GM18502 (cell line): ENCODE results near the gene ANKRD13A.

Source experiments
- ATAC-seq: cut with Tn5 transposase; IDR thresholded peaks from one replicate; pipeline ENCODE4 v1.9.1; 2021; ENCODE audit warnings: mild to moderate bottlenecking; ENCODE audit not compliant: unreplicated experiment, poor library complexity

The ANKRD13A gene

GRCh38 chr12:109998904-109999648 lies at the start of gene ANKRD13A:
Gene ANKRD13A (plus strand): TSS chr12:109999430. CDS start chr12:109999689, 259 bp downstream.
- ATAC-seq = peak; percentile 51

GRCh38 chr12:109950625-109951024 lies 48.6 kb upstream of the ANKRD13A start:
- no peak for ATAC-seq

DNA sequence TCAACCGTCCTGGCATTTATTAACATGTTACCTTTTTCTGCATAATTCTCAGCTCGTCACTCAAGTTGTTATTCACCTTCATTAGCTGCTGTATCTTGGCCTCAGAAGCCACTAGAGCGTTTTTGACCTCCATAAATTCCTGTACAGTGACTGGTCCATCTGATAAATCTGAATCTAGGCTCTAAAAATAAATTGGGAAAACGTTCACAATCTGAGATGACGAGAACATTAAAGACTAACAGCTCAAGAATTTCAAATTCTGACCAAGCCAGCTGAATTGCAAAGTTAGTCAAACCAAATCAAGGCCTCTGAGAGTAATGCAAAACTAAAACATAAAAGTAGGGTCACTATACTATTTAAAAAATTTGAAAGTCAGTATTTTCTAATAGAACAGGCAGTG lies 48.1 kb upstream of the ANKRD13A start:
- no peak for ATAC-seq

DNA sequence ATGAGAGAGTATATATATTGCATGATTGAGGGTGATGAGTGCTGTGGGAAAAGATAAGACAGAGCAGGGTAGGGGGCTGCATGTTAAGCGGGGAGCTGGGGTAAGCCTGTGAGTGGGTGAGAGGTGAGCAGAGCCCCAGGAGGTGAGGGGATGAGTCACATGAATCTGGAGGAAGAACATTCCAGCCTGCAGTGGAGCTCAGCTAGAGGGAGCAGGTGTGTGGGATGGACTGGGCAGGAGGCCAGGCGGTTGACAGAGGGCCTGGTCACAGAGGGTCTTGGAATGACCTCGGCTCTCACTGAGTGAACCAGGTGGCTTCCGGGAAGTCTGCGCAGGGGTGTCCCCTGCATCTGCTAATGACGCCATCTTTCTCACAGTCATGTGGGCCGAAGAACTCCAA lies 47.5 kb upstream of the ANKRD13A start:
- no peak for ATAC-seq

DNA sequence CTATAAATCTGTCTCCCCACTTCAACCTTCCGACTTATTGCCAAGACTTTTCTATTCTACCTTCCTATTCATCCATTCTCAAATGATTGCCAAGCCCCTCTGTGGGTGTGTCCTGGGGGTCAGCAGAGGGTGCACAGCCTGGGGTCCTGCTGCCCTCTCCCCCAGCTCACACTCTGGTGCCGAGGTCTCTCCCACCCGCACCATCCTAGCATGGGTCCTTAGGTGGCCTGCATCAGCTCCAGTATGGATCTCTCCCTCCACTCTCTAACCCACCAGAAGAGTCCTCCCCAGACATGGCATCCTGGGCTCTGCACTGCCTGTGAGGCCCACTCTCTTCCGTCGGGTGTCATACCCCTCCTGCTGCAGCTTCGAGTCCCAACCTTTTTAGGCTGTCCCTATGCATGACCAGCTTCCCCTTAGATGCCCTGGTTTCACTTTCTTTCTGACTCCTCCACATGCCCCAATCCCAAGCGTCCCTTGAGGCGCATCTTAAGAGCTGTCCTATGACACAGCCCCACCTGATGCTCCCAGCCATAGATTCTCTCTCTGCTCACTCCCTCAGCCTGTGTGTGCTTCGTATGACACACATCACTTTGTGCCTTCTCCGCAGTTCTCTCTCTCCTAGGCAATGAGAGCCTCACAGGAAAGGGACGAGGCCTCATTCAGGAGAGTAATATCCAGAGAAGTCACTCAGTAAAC lies 46.9 kb upstream of the ANKRD13A start:
- ATAC-seq = no peak

- no peak for ATAC-seq
Measured at GRCh38 chr12:109952873-109953272, 46.4 kb upstream of the ANKRD13A start.

GRCh38 chr12:109953656-109954055 lies 45.6 kb upstream of the ANKRD13A start:
- no peak for ATAC-seq

GRCh38 chr12:109958374-109958773 lies 40.9 kb upstream of the ANKRD13A start:
- ATAC-seq = no peak

DNA sequence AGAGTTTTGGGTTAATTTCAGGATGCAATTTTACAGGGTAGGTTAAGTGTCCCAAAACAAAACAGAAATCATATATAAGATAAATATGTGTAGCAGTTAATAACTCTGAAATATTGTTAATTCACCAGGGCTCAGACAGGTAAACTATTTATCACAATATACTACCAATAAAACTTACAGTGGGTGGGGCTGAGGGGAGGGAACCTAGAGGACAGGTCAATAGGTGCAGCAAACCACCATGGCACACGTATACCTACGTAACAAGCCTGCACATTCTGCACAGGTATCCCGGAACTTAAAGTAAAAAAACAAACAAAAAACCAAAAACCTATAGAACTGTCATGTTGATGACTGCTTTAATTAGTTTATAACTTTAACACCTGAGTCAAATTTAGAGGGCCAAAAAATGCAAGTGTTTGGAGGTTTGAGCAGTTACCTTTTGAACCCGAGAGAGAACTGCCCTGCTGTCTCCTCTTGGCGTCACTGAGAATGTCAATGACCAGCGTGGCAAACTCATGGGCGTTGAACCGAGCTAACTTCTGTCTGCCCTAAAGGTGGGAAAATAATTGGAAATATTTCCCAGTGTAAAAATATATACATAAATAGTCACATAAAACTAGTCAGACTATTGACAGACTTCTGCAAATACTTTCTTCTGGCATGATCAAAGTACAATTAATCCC lies 39.7 kb upstream of the ANKRD13A start:
- ATAC-seq = no peak

DNA sequence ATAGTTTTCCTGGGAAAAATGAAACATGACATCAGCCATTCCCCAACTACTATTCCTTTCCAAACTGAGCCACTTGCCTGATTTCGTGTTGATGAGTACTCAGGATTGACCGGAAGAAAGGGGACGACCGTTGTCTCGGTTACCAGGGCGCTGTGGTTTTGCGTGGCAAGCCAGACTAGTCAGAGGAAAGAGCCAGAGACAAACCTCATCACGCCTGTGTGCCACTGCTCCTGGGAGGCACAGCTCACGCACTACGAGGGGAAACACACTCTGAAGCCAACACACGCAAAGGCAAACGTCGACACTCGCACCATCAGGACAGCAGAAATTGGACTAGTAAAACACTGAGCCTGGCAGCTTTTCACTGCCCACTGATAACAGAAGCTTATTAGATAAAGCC lies 38.0 kb upstream of the ANKRD13A start:
- no peak for ATAC-seq

- ATAC-seq = no peak
Measured at GRCh38 chr12:109961612-109962011, 37.6 kb upstream of the ANKRD13A start.

GRCh38 chr12:109962398-109962797 lies 36.8 kb upstream of the ANKRD13A start:
- no peak for ATAC-seq

DNA sequence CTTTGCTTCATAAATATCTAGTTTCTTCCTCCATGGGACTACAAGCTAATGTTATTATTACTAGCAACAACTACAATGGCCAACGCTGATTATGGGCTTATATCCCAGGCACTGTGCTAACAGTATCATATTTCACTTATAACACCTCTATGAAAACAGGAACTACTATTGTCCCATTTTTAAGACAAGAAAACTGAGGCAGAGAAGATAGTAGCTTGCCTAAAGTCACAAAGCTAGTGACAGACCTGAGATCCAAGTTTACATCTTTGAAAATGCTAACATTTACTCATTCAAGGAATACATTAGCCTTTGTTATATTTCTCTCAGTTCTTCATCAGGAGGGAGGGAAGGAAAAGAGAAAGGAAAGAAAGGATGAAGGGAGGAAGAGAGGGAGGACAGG lies 35.9 kb upstream of the ANKRD13A start:
- no peak for ATAC-seq

DNA sequence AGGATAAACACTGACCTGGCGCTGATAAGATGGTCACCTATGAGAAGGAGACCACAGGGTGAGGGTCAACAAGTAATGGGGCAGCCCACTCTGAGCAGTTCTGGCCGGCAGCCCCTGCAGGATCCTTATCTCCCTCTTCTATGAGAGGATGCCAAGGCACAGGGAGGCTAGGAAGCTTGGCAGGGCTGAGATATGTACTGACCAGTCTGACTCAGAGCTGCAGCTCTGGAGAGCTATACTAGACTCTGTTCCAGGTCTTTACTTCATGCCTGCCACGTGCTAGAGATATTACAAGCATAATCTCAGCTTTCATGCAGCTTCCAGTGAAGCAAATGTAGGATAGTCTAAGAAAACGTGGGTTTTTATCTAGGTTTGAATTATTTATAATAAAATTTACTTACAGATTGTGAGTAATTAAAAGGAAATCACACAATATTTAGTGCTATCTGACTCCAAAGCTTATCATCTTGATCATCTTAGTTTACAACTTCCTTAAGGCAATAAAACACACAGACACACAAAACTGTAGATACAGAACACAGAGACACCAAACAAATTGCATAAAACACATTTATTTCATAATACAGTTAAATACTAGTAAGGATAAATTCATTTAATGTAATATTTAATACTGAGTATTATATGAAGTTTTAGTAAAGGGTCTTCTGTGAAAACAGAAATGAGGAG lies 35.3 kb upstream of the ANKRD13A start:
- ATAC-seq = no peak

DNA sequence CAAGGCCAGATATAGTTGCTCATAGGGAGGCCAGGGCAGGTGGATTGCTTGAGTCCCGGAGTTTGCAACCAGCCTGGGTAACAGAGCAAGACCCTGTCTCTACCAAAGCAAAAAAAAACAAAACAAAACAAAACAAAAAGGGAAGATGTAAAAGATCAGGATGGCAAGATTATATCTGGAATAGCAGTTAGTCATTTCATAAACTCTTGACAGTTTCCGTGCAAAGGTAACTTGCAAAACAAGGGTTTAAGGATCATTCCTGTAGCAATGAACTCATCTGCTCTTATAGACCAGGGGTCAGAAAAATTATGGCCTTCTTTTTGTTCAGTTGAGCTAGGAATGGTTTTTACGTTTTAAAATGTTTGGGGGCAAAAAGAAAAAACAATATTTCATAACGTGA lies 32.7 kb upstream of the ANKRD13A start:
- no peak for ATAC-seq

DNA sequence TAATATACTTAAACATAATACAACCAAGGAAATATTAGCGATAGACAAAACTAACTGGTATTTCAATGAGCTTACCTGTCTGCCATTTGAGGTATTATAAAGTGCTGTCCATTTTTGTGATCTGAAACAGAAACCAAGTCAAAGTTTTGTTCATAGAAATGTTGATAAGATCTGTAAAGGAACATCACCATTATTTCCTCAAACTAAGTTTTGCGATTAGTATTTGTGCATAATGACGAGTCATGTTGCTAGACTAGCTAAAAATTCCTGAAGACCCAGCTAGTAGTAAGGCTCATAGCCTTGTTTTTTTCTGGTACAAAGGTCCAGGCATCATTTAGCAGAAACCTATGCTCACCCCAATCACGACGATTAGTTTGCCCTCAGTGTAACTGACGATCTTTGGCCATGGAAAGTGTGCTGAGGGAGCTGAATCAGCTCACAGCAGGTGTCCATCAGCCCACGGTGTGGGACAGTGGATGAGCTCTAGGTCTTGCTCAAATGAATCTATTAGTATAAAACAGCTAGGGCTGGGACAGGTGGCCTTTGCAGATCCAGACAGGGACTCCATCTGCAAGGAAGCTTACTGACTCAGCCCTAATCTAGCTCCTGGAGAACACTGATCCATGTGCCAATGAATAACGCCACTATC lies 31.7 kb upstream of the ANKRD13A start:
- ATAC-seq = no peak

DNA sequence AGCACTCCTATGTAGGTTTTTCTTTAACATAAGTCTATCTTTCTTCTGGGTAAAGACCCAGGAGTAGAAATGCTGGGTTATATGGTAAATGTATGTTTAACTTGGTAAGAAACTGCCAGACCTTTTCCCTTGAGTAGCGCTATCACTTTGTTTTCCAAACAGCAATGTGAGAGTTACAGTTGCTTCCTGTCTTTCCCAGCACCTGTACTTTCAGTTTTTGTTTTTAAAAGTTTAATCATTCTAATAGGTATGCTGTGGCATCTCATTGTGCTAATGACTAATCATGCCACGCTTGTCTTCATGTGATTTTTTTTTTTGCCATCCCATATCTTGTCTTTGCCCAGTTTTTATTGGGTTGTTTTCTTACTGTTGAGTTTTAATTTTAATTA lies 31.2 kb upstream of the ANKRD13A start:
- ATAC-seq = no peak

DNA sequence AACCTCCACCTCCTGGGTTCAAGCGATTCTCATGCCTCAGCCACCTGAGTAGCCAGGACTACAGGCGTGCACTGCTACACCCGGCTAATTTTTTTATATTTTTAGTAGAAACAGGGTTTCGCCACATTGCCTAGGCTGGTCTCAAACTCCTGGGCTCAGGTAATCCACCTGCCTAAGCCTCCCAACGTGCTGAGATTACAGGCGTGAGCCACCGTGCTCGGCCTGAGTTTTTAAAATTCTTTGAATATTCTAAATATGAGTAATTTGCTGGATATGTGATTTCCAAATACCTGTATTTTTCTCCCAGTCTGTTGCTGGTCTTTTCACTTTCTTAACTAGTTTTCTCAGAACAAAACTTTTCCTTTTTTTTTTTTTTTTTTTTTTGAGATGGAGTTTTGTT lies 30.4 kb upstream of the ANKRD13A start:
- no peak for ATAC-seq

DNA sequence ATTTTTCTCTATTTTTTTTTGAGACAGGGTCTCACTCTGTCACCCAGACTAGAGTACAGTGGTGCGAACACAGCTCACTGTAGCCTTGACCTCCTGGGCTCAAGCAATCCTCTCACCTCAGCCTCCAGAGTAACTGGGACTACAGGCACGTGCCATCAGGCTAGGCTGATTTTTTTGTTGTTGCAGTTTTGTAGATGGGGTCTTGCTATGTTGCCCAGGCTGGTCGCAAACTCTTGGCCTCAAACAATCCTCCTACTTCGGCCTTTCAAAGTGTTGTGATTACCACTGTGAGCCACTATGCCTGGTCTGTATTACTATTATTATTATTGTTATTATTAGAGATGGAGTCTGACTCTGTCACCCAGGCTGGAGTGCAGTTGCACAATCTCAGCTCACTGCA lies 26.4 kb upstream of the ANKRD13A start:
- ATAC-seq = no peak

- no peak for ATAC-seq
Measured at GRCh38 chr12:109981311-109981710, 17.9 kb upstream of the ANKRD13A start.
